Skeletal muscle tissue (tissue), 4 donors: ENCODE results near the gene ARF6. TPM values are rescaled to one million over a fixed set of nuclear protein-coding genes. Genes with fewer than 3 reads are reported as not detected.

Experiments used
- H3K27ac ChIP-seq: one replicate; pipeline ENCODE4 v1.7.0; 2013; ENCODE audit warnings: mild to moderate bottlenecking, low read depth, low read length, inconsistent platforms
- H3K27me3 ChIP-seq, 3 donors: one replicate each; pipeline ENCODE4 v1.7.0; 2013; ENCODE audit warnings: low read length in 3 of 3; ENCODE audit not compliant: control insufficient read depth in 3 of 3, insufficient read depth in 3 of 3
- H3K36me3 ChIP-seq, 3 donors: one replicate each; pipeline ENCODE4 v1.7.0; 2013; ENCODE audit warnings: low read length in 3 of 3; ENCODE audit not compliant: control insufficient read depth in 3 of 3, insufficient read depth in 3 of 3
- H3K4me1 ChIP-seq, 3 donors: one replicate each; pipeline ENCODE4 v1.7.0; 2013; ENCODE audit warnings: low read length in 3 of 3, mild to moderate bottlenecking in 3 of 3; ENCODE audit not compliant: control insufficient read depth in 3 of 3, insufficient read depth in 3 of 3
- H3K4me3 ChIP-seq, 3 donors: one replicate each; pipeline ENCODE4 v1.7.0; 2013; ENCODE audit warnings: low read length in 3 of 3
- H3K9ac ChIP-seq, 3 donors: one replicate each; pipeline ENCODE4 v1.7.0; 2013; ENCODE audit warnings: low read length in 3 of 3, mild to moderate bottlenecking in 3 of 3, moderate library complexity in 2 of 3, low read depth in 1 of 3
- H3K9me3 ChIP-seq, 3 donors: one replicate each; pipeline ENCODE4 v1.7.0; 2013; ENCODE audit warnings: low read length in 3 of 3; ENCODE audit not compliant: control insufficient read depth in 3 of 3
- total RNA-seq: library from RNA; depleted of rRNA; stranded (reverse); fragments of >200 nt; gene quantifications from one replicate; pipeline ENCODE4 v1.2.3, GENCODE V29; 2014
- donor health status: Osteomylitis.

Gene ARF6
- total RNA-seq, 1 donor from 2014 or later, result 24.5 TPM

- Histone ChIP-seq H3K36me3 (no peaks in the 10 kb centered on the region), H3K27ac (no peak overlapping the region), H3K4me1 (peaks cover 0 to 3% (median 0%) of the 10 kb centered on the region in 3 donors), H3K4me3 (no peak overlapping the region), H3K9ac (no peak overlapping the region), H3K9me3 (no peaks in the 10 kb centered on the region), H3K27me3 (no peaks in the 10 kb centered on the region)
Measured at GRCh38 chr14:49875640-49876198, 17.2 kb upstream of the ARF6 start.

GRCh38 chr14:49876563-49877127, 16.2 kb upstream of the ARF6 start:
- Histone ChIP-seq H3K4me3 (no peak overlapping the region), H3K9ac (no peak overlapping the region), H3K9me3 (no peaks in the 10 kb centered on the region), H3K4me1 (peaks cover 0 to 3% (median 0%) of the 10 kb centered on the region in 3 donors), H3K27me3 (no peaks in the 10 kb centered on the region), H3K27ac (no peak overlapping the region), H3K36me3 (no peaks in the 10 kb centered on the region)

GRCh38 chr14:49879646-49880204, 13.2 kb upstream of the ARF6 start:
- Histone ChIP-seq H3K9me3 (no peaks in the 10 kb centered on the region), H3K36me3 (no peaks in the 10 kb centered on the region), H3K4me3 (no peak overlapping the region), H3K4me1 (peaks cover 0 to 3% (median 0%) of the 10 kb centered on the region in 3 donors), H3K27ac (no peak overlapping the region), H3K9ac (no peak overlapping the region), H3K27me3 (no peaks in the 10 kb centered on the region)

GRCh38 chr14:49880267-49881064, 12.4 kb upstream of the ARF6 start:
- Histone ChIP-seq H3K4me3 (no peak overlapping the region), H3K9ac (no peak overlapping the region), H3K9me3 (no peaks in the 10 kb centered on the region), H3K36me3 (no peaks in the 10 kb centered on the region), H3K27me3 (no peaks in the 10 kb centered on the region), H3K27ac (no peak overlapping the region), H3K4me1 (peaks cover 0 to 3% (median 0%) of the 10 kb centered on the region in 3 donors)

- Histone ChIP-seq H3K36me3 (no peaks in the 10 kb centered on the region), H3K4me1 (peaks cover 0 to 3% (median 0%) of the 10 kb centered on the region in 3 donors), H3K27ac (no peak overlapping the region), H3K27me3 (no peaks in the 10 kb centered on the region), H3K4me3 (no peak overlapping the region), H3K9ac (no peak overlapping the region), H3K9me3 (no peaks in the 10 kb centered on the region)
Measured at GRCh38 chr14:49881350-49882001, 11.4 kb upstream of the ARF6 start.

- Histone ChIP-seq H3K27me3 (no peaks in the 10 kb centered on the region), H3K9ac (no peak overlapping the region), H3K36me3 (no peaks in the 10 kb centered on the region), H3K4me3 (no peak overlapping the region), H3K4me1 (peaks cover 0 to 3% (median 0%) of the 10 kb centered on the region in 3 donors), H3K27ac (no peak overlapping the region), H3K9me3 (no peaks in the 10 kb centered on the region)
Measured at GRCh38 chr14:49882826-49883694, 9.8 kb upstream of the ARF6 start.

- H3K27me3 ChIP-seq, result no peaks in the 10 kb centered on the region
- H3K36me3 ChIP-seq, result no peaks in the 10 kb centered on the region
- H3K27ac ChIP-seq, result no peak overlapping the region
- no peak overlapping the region for H3K4me3 ChIP-seq
- peaks cover 0 to under 1% (median under 1%) of the 10 kb centered on the region in 3 donors for H3K4me1 ChIP-seq
- no peak overlapping the region for H3K9ac ChIP-seq
- no peaks in the 10 kb centered on the region for H3K9me3 ChIP-seq
Measured at GRCh38 chr14:49886523-49886922, 6.4 kb upstream of the ARF6 start.

GRCh38 chr14:49888293-49888692, 4.6 kb upstream of the ARF6 start:
- Histone ChIP-seq H3K9ac (no peak overlapping the region), H3K27ac (no peak overlapping the region), H3K4me1 (peaks cover 5 to 10% (median 7%) of the 10 kb centered on the region in 3 donors), H3K27me3 (no peaks in the 10 kb centered on the region), H3K36me3 (no peaks in the 10 kb centered on the region), H3K9me3 (no peaks in the 10 kb centered on the region), H3K4me3 (no peak overlapping the region)

GRCh38 chr14:49892301-49892635, 614 bp upstream of the ARF6 start:
- H3K4me1 ChIP-seq, result peaks cover 9 to 35% (median 20%) of the 10 kb centered on the region in 3 donors
- peaks cover 2 to 12% (median 5%) of the 10 kb centered on the region in 3 donors for H3K36me3 ChIP-seq
- peak overlapping the region; percentile 83 to 97 (median 92) for H3K4me3 ChIP-seq

More at GRCh38 chr14:49892301-49892635, 614 bp upstream of the ARF6 start:
- no peaks in the 10 kb centered on the region for H3K27me3 ChIP-seq
- peak overlapping the region; percentile 94 to 99 (median 95) for H3K9ac ChIP-seq
- H3K27ac ChIP-seq, result peak overlapping the region; percentile 99
- H3K9me3 ChIP-seq, result no peaks in the 10 kb centered on the region
